GM12873 (cell line): ENCODE measurements around the gene AGBL1.

Experiments used
- TF ChIP-seq, protein P1 (sequence below): IDR thresholded peaks from 2 replicates; pipeline ENCODE4 v1.5.1; 2012; ENCODE audit warnings: low read depth, mild to moderate bottlenecking, moderate library complexity, low read length, control low read depth; ENCODE audit not compliant: insufficient read depth; ENCODE audit errors: missing control alignments

AGBL1 gene

GRCh38 chr15:86296769-86297168 is 217.1 kb downstream of the AGBL1 start:
- TF ChIP-seq, protein P1, sequence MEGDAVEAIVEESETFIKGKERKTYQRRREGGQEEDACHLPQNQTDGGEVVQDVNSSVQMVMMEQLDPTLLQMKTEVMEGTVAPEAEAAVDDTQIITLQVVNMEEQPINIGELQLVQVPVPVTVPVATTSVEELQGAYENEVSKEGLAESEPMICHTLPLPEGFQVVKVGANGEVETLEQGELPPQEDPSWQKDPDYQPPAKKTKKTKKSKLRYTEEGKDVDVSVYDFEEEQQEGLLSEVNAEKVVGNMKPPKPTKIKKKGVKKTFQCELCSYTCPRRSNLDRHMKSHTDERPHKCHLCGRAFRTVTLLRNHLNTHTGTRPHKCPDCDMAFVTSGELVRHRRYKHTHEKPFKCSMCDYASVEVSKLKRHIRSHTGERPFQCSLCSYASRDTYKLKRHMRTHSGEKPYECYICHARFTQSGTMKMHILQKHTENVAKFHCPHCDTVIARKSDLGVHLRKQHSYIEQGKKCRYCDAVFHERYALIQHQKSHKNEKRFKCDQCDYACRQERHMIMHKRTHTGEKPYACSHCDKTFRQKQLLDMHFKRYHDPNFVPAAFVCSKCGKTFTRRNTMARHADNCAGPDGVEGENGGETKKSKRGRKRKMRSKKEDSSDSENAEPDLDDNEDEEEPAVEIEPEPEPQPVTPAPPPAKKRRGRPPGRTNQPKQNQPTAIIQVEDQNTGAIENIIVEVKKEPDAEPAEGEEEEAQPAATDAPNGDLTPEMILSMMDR, result no peak

DNA sequence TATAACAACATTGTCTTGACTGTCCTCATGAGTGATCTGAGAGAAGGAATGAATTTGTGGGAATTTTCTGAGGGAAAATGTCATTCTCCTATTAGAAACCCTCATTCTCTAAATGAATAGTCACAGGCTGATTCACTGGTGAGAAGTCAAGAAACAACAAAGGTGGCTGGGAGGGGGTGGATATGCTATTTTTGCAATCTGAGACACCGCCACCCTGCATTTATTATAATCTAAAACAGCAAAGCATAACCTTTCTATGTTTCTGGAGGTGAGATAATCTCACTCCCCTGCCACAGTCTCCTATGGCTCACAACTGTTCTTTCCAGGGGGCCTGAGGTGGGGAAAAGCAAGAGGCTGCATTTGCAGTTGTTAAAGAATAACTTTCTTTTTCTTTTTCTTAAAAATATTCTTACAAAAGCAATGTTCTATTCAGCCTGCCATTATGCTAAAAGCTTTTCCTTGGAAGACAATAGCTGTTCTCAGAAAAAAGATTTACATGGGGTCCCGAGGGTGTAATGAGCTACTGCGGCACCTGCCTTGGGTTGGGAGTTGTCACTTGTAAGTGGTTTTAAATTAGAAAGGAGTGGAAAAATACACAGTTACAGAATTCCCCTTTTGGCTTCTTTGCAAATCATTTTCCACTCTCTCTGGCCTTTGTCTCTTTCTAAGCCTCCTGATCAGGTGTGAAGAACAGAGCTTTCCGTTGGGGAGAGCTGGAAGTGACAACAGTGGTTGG is 220.9 kb downstream of the AGBL1 start:
- TF ChIP-seq, protein P1, result no peak

- TF ChIP-seq, protein P1, result no peak
These were observed 232.1 kb downstream of the AGBL1 start for GRCh38 chr15:86311568-86312280.

DNA sequence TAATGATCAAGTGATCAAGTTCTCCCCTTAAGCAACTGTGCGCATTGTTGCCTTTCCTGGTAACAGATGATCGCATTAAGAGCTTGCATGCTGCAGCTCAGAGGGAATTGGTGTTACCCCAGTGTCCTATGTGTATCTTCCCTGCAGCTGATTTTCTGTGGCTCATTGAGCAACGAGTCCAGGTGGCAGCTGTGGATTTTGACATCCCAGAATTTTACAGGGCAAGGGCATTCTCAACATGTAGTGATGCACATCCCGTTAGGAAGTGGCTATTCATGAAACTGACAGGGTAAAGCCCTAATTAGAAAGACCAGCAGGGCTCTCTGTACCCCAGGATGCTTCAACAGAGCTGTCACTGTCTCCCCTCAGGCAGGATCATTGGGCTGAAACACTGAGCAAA is 232.8 kb downstream of the AGBL1 start:
- TF ChIP-seq, protein P1, result no peak

DNA sequence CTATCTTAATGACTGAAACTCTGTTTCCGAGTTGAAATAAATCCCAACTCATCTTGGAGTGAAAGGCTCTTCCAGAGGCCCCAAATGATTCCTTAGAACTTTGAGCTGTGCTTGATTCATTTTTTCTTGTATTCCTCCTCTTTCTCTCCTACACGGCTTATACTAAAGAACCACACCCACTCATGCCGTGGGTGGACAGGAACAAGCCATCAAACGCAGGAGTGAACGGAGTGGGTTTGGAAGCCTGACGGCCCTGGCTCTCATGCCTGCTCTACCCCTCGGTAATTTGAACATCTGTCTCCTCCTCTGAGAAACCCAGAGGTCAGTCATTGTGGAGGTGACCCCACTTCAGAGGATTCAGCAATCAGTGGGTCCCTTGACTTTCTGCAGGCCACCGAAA is 236.5 kb downstream of the AGBL1 start:
- TF ChIP-seq, protein P1, result no peak

DNA sequence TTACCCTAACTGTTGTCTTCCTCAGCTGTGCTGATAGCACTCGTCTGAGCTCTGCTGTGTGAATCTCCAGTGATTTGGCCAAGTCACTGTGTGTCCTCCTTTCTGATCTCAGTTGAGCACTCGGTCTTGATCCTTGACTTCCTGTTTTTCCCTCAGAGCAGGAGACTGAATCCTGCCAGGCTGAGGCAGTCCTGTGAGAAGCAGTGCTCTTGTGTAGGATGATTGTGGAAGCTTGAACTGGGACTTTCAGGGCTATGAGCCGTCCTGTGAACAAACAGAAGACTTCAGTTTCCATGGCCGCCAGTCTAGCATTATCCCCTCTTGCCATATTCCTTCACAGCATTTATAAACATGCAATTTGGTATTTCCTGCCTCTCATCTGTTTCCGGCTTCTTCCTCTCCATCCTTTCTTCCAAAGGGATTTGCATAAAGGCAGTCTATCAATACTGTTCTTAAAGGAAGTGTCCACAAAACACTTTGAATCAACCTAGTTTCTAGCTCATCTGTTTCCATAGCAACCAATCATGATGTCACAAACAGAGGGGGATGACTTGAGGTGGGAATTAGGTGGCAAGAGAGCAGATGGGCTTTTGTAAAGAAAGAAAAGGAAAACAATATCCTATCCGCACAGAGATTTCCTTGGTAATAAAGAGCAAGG is 237.2 kb downstream of the AGBL1 start:
- TF ChIP-seq, protein P1, result no peak

DNA sequence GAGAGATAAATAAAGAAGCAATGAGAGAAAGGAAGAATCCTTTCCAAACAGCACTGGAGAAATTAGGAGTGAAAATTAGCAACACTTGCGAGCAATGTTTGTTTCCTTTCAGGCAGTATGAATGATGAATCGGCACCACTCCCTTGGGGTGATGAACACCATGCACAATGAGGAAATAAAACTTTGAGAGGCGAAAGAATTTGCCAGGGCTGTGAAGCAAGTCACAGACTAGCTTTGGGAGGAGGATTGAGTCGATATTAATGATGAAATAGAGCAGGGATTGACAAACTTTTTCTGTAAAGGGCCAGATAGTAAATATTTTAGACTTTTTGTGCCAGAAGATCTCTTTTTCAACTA is 237.7 kb downstream of the AGBL1 start:
- TF ChIP-seq, protein P1, result no peak
